ENCODE measurements around the gene TSNAXIP1. TPM values are rescaled to one million over a fixed set of nuclear protein-coding genes. Genes with fewer than 3 reads are reported as not detected.

TSNAXIP1 gene
- total and polyA plus RNA-seq, 2 experiments from 2014 or later: 0.65 to 1.2 TPM

DNA sequence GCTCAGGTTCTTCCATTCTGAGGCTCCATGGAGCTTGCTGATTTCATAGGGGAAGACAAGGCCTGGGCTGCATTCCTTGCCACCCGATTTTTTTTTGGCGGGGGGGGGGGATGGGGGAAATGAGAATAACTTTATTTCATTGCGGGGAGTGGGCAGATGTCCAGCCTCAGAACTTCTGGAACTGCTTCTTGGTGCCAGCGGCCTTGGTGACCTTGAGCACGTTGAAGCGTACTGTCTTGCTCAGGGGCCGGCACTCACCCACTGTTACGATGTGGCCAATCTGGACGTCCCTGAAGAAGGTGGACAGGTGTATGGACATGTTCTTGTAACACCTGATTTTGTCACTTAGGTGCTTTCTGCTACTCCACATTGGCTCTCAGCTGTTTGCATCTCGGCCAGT is 49.1 kb downstream of the TSNAXIP1 start:
- TF ChIP-seq EZH2phosphoT487 (IDR thresholded peaks at IDR 0.05; ENCODE audit: insufficient read depth, low read depth) (no peak), EZH2 (IDR thresholded peaks at IDR 0.05; ENCODE audit: insufficient read depth, poor library complexity, severe bottlenecking) (no peak)
- Histone ChIP-seq H3K4me1 (ENCODE audit: insufficient read depth) (peaks cover 26% of the 10 kb centered on the region), H3K79me2 (ENCODE audit: insufficient read depth) (peaks cover 96% of the 10 kb centered on the region), H3F3A (ENCODE audit: insufficient read depth) (peaks cover 34% of the 10 kb centered on the region), H2AFZ (no peak overlapping the region), H3K27me3 (replicated peaks; ENCODE audit: insufficient read depth) (no peaks in the 10 kb centered on the region), H3K9me3 (ENCODE audit: low read depth) (no peaks in the 10 kb centered on the region), H4K20me1 (ENCODE audit: insufficient read depth) (peaks cover 13% of the 10 kb centered on the region; the same call in 1 of the 2 replicates), H3K36me3 (ENCODE audit: low read depth) (peaks cover 4% of the 10 kb centered on the region; the same call in 1 of the 2 replicates), H3K27ac (no peak overlapping the region), H3K4me2 (ENCODE audit: unreplicated experiment) (no peak overlapping the region), H3K9ac (no peak overlapping the region), H3K4me3 (no peak overlapping the region), H3K9me2 (ENCODE audit: insufficient read depth) (no peaks in the 10 kb centered on the region)
- DNase-seq: no peak
- in situ Hi-C loops (cut with MboI): no loop called here
- 82 to 86% methylated on average over 9 to 10 of the region's 10 CpGs for WGBS, 2 experiments (ENCODE audit: low coverage in 1 of 2, low lambda C conversion rate in 2 of 2, missing lambda C conversion rate in 2 of 2)

DNA sequence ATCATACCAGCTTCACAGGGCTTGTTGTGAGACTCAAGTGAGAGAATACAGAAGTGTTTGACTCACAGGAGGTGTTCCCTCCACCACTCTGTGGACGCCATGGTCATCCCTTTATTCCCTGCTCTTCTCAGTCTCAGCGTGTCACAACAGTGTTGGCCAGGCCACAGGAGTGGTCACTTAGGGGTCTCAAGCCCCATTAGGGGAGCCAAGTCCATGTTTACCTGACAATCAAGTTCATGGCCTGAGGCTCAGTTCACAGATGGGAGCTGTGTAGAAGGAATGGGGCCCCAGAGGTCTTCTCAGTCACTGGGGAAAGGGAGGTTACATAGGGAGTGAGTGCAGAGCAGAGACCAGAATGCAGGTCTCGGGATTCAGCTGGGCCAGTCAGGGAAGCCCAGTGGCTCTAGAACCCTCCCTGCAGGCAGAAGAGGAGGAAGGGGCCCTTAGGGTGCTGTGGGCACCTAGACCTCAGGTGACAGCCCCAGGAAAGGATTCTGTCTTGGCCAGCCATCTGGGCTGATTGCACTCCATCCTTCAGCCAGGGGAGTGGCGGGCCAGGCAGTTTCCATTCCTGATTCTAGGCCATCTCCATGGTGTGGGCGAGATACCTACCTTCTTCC is 50.3 kb downstream of the TSNAXIP1 start:
- 83 to 89% methylated on average over 5 of the region's 5 CpGs for WGBS, 2 experiments (ENCODE audit: low coverage in 1 of 2, low lambda C conversion rate in 2 of 2, missing lambda C conversion rate in 2 of 2)
- H4K20me1 ChIP-seq (ENCODE audit: insufficient read depth): peaks cover 11% of the 10 kb centered on the region; the same call in 1 of the 2 replicates
- in situ Hi-C loops (cut with MboI): no loop called here
- H3K27me3 ChIP-seq (replicated peaks; ENCODE audit: insufficient read depth): no peaks in the 10 kb centered on the region
- no peaks in the 10 kb centered on the region for H3K9me2 ChIP-seq (ENCODE audit: insufficient read depth)
- H3K79me2 ChIP-seq (ENCODE audit: insufficient read depth): peaks cover 96% of the 10 kb centered on the region
- peaks cover 38% of the 10 kb centered on the region for H3K4me1 ChIP-seq (ENCODE audit: insufficient read depth)
- peaks cover 46% of the 10 kb centered on the region for H3F3A ChIP-seq (ENCODE audit: insufficient read depth)
- peaks cover 4% of the 10 kb centered on the region; the same call in 1 of the 2 replicates for H3K36me3 ChIP-seq (ENCODE audit: low read depth)
- DNase-seq: no peak
- TF ChIP-seq EZH2 (IDR thresholded peaks at IDR 0.05; ENCODE audit: insufficient read depth, poor library complexity, severe bottlenecking) (no peak), EZH2phosphoT487 (IDR thresholded peaks at IDR 0.05; ENCODE audit: insufficient read depth, low read depth) (no peak)
- peak overlapping the region; percentile 48 for H3K4me2 ChIP-seq (ENCODE audit: unreplicated experiment)
- H3K27ac ChIP-seq: peak overlapping the region; percentile 100
- H3K9ac ChIP-seq: peak overlapping the region; percentile 68
- H2AFZ ChIP-seq: no peak overlapping the region
- peak overlapping the region; percentile 24; the same call in 1 of the 2 replicates for H3K4me3 ChIP-seq
- H3K9me3 ChIP-seq (ENCODE audit: low read depth): no peaks in the 10 kb centered on the region

DNA sequence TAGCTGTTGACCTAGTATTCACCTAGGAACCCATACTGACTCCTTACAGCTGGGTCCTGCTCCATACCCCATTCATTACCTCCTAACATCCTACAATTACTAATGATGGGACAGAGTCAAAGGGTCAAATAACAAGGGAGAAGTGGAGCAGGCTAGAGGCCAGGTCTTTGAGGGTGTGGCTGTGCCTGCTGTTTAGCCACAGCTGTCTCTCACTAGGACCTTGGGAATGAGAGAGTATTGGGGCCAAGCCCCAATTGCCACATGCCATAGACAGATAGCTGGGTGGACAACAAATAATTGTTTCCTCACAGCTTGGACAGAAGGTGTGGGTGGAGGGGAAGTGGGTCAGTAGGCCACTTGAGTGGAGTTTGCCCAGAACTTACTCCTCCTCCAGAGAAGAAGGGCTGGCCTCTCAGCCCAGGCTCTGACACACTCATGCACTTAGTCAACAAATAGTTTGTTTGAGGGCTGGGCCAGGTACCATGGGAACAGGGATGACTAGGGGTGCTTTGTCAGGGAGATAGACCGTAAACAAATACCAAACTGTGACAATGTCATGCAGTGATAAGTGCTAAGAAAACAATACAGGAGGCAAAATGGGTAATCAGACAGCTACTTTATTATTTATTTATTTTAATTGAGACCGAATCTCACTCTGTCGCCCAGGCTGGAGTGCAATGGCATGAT is 51.0 kb downstream of the TSNAXIP1 start:
- Histone ChIP-seq H3K4me3 (peak overlapping the region; percentile 46), H3K27ac (peak overlapping the region; percentile 100), H3K4me1 (ENCODE audit: insufficient read depth) (peaks cover 44% of the 10 kb centered on the region), H4K20me1 (ENCODE audit: insufficient read depth) (peaks cover 16% of the 10 kb centered on the region; the same call in 1 of the 2 replicates), H3F3A (ENCODE audit: insufficient read depth) (peaks cover 52% of the 10 kb centered on the region), H3K9ac (peak overlapping the region; percentile 96), H2AFZ (no peak overlapping the region), H3K9me3 (ENCODE audit: low read depth) (no peaks in the 10 kb centered on the region), H3K4me2 (ENCODE audit: unreplicated experiment) (peak overlapping the region; percentile 78), H3K27me3 (replicated peaks; ENCODE audit: insufficient read depth) (no peaks in the 10 kb centered on the region), H3K79me2 (ENCODE audit: insufficient read depth) (peaks cover 96% of the 10 kb centered on the region), H3K9me2 (ENCODE audit: insufficient read depth) (no peaks in the 10 kb centered on the region), H3K36me3 (ENCODE audit: low read depth) (peaks cover 4% of the 10 kb centered on the region; the same call in 1 of the 2 replicates)
- peak; percentile 99 for DNase-seq
- 0 to 1% methylated on average over 3 of the region's 3 CpGs for WGBS, 2 experiments (ENCODE audit: low coverage in 1 of 2, low lambda C conversion rate in 2 of 2, missing lambda C conversion rate in 2 of 2)
- no peak for TF ChIP-seq EZH2 (IDR thresholded peaks at IDR 0.05; ENCODE audit: insufficient read depth, poor library complexity, severe bottlenecking)
- TF ChIP-seq EZH2phosphoT487 (IDR thresholded peaks at IDR 0.05; ENCODE audit: insufficient read depth, low read depth): no peak
- in situ Hi-C loops (cut with MboI): no loop called here

- peak; percentile 54 for DNase-seq
- H3K4me3 ChIP-seq: peak overlapping the region; percentile 46; the same call in 1 of the 2 replicates
- H3K27ac ChIP-seq: peak overlapping the region; percentile 100
- no peaks in the 10 kb centered on the region for H3K27me3 ChIP-seq (replicated peaks; ENCODE audit: insufficient read depth)
- 47 to 48% methylated on average over 4 of the region's 4 CpGs for WGBS, 2 experiments (ENCODE audit: low coverage in 1 of 2, low lambda C conversion rate in 2 of 2, missing lambda C conversion rate in 2 of 2)
- no peaks in the 10 kb centered on the region for H3K9me3 ChIP-seq (ENCODE audit: low read depth)
- in situ Hi-C loops (cut with MboI): no loop called here
- H3K4me1 ChIP-seq (ENCODE audit: insufficient read depth): peaks cover 52% of the 10 kb centered on the region
- H3K9me2 ChIP-seq (ENCODE audit: insufficient read depth): no peaks in the 10 kb centered on the region
- H3K79me2 ChIP-seq (ENCODE audit: insufficient read depth): peaks cover 96% of the 10 kb centered on the region
- H4K20me1 ChIP-seq (ENCODE audit: insufficient read depth): peaks cover 16% of the 10 kb centered on the region; the same call in 1 of the 2 replicates
- peaks cover 58% of the 10 kb centered on the region for H3F3A ChIP-seq (ENCODE audit: insufficient read depth)
- peaks cover 4% of the 10 kb centered on the region; the same call in 1 of the 2 replicates for H3K36me3 ChIP-seq (ENCODE audit: low read depth)
- H3K9ac ChIP-seq: peak overlapping the region; percentile 96
- H2AFZ ChIP-seq: no peak overlapping the region
- TF ChIP-seq EZH2 (IDR thresholded peaks at IDR 0.05; ENCODE audit: insufficient read depth, poor library complexity, severe bottlenecking) (no peak), EZH2phosphoT487 (IDR thresholded peaks at IDR 0.05; ENCODE audit: insufficient read depth, low read depth) (no peak)
- H3K4me2 ChIP-seq (ENCODE audit: unreplicated experiment): peak overlapping the region; percentile 78
Observed at GRCh38 chr16:67858500-67858899, 51.8 kb downstream of the TSNAXIP1 start.

All from GM23248 (cell line).